Activated T-helper 9 cell treated with anti-CD3 and anti-CD28 coated beads, Interleukin-2, amount 50 U/mL, for 16 hours (primary cell): Measurements from ENCODE around the gene WFS1.
A peak's percentile ranks its signal among the peaks of the same experiment; 100 is the strongest.

Experiments
- DNase-seq: peaks from one replicate; pipeline ENCODE4 v3.0.0-alpha.2; 2020; ENCODE audit warnings: low read depth

WFS1 gene

DNA sequence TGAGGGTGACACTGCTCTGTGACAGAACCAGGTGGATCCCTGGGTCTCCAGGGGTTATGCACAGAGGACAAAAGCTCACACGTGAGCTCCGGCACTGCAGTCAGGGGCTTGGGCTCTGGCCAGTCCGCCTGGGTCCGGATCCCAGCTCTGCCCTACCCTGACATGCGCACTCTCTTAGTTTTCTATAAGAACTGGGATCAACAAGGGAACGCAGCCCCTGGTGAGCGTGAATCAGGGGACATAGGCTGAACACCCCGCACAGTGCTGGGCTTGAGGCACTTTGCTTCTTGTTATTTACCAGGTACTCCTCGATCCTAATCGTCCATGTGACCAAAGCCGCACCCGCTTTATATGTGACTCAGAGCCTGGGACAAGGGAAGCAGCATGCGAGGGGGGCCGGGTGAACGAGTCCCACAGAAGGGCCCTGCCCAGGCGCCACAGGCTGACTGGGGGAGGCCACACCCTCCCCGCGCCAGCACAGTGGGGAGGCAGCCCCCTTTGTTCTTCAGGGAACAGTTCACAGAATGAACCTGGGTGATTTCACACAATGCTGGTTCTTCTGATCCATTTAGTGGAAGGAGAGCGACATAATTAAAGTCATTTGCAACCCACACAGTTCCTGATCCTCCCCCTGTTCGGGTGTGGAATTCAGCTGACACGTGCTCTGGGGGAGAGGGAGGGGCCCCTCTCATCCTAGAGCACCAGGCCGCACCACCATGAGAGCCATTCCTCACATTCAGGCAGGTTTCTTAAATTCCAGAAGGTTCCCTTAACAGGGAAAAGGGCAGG, 55.5 kb downstream of the WFS1 start:
- no peak for DNase-seq

DNA sequence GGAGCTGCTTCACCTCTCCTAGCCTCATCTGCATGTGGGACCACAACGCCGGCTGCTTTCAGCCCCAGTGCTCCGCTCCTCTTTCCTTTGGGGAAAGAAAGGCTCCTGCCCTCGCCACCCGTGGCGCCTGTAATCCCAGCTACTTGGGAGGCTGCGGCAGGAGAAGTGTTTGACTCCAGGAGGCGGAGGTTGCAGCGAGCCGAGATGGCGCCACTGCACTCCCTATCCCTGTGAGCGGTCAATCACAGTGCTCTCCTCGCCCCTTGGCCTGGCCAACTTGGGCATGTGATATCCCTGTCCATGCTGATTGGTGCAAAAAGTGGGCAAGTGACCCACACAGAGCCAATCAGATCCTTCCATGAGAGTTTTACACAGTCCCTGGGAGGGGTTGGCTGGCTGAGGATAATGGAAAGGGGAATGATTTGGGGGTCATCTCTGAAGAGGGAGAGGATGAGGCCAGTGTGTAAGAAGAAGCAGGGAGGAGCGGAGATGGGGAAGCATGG, 56.2 kb downstream of the WFS1 start:
- DNase-seq = no peak

DNA sequence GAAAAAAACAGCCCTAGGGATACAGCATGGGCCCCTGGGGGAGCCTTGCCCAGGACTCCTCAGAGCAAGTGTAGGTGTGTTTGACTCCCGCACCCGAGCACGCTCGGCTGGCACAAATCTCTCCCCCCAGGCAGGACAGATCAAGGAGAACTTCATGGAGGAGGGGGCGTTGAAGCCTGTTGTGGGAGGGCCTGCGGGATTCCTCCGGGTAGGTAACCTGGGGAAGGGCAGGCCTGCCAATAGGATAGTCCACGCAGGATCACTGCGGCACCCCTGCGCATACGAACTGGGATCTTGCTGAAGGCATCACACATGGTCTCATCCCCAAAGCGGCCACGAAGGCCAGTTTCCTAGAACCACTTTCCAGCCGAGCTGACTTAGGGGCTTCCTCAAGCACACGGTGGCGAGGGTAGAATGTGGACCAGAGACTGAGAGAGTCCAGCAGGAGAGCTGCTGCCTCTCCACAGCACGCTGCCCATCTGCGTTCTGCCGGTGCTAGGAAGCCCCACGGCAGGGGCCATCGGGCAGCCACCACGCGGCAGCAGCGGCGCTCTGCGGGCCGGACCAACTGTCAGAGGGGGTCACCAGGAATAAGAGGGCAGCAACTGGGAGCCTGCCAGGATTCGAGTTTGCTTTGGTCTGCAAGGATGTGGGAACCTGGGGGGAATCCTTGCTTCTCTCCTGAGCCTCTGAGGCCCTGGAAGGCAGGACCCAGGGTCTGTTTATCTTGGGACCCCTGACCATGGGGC, 56.8 kb downstream of the WFS1 start:
- no peak for DNase-seq

DNA sequence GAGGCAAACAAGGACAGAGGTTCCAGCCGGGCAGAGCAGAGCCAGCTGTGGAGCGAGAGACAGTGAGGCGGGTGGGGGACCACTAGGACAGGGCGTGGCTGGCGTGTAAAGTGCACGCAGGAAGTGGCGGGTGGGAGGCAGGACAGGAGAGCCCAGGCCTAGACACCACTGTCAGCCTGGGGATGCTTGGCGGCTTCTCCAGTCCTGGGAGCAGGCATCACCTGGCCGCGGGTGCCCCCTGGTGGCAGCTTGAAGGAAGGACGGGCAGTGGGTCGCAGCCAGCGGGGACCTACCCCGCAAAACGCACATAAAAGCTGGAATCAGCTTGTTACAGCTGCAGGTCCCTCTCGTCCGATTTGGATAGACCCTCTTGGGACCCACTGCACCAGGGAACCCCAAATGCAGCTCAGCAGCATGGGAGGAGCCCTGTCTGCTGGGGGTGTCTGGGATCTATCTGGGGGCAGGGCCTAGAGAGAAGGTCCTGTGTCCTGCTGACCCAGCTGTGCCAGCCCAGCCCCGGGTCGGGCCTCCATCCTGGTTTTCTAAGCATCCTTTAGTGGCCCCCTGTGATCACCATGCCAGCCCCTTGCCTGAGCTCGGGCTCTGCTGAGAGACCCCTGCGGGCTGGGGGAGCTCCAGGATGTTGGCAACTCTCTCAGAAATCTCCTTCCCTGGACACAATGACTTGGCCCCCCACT, 57.7 kb downstream of the WFS1 start:
- DNase-seq = peak; percentile 70

DNA sequence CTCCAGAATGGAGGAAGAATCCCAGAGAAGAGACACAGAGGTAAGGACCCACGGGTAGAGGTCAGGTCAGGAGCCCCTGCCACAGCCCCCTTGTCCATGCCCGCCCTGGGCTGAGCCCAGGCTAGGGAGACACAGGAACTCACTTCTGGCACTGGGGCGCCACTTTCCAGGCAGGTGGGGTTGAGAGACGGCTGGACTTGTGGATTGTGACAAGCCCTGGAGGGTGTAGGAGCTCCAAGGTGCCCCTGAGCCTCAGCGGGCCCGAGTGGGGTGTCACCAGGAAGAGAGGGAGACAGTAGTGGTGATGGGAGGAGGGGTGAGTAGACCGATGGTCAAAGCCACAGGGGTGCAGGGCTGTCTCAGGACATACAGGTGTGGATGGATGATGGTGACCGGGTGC, 58.9 kb downstream of the WFS1 start:
- no peak for DNase-seq

- DNase-seq = no peak
Observed at GRCh38 chr4:6329478-6330383, 60.1 kb downstream of the WFS1 start.

DNA sequence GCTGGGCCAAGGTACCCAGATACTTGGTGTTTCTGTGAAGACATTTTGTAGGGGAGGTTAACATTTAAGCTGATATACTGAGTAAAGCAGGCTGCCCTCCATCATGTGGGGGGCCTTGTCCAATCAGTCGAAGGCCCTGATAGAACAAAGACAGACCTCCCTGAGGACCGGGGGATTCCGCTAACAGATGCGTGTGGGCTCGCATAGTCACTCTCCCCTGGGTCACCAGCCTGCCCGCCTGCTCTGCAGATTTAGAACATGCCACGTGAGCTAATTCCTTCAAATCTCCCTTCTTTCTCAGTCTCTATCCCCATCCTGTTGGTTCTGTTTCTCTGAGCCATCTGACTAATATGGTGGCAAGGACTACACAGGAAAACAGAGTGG, 60.7 kb downstream of the WFS1 start:
- DNase-seq = no peak

DNA sequence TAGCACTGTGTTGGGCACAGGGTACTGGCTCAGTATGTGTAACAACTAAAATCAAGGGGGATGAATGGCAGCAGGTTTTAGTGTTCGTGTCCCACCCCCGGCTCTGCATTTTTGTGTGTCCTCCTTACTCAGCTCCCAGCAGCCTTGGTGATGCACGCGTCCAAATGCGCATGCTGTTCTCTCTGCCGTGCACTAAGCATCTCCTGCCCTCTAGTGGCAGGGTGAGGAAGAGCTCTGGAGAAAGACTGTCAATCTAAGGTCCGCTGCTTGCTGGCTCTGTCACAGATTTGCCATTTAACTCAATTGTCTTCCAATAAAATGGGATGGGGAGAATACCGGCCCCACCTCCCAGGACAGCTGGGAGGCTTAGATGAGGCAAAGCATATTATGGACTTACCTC, 61.4 kb downstream of the WFS1 start:
- no peak for DNase-seq

GRCh38 chr4:6331468-6331867, 61.8 kb downstream of the WFS1 start:
- DNase-seq = no peak

GRCh38 chr4:6332042-6332668, 62.5 kb downstream of the WFS1 start:
- no peak for DNase-seq

DNA sequence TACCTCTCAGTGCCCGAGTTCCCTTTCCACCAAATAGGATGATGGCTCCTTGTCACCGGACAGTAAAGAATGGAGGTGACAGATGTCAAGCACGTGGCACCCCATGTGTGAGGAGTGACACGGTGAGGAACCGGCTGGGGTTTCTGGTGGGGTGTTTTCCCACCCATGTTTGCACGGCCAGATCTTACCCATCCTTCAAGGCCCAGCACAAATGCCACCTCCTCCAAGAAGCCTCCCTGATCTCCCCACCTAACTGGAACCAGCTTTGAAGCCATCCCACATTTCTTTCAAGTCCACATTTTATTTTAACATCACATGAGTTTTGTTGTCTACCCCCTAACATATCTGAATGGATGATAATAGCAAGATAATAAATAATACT, 63.0 kb downstream of the WFS1 start:
- DNase-seq = no peak

- no peak for DNase-seq
Observed at GRCh38 chr4:6333301-6334202, 63.9 kb downstream of the WFS1 start.

GRCh38 chr4:6334203-6334887, 64.7 kb downstream of the WFS1 start:
- no peak for DNase-seq

DNA sequence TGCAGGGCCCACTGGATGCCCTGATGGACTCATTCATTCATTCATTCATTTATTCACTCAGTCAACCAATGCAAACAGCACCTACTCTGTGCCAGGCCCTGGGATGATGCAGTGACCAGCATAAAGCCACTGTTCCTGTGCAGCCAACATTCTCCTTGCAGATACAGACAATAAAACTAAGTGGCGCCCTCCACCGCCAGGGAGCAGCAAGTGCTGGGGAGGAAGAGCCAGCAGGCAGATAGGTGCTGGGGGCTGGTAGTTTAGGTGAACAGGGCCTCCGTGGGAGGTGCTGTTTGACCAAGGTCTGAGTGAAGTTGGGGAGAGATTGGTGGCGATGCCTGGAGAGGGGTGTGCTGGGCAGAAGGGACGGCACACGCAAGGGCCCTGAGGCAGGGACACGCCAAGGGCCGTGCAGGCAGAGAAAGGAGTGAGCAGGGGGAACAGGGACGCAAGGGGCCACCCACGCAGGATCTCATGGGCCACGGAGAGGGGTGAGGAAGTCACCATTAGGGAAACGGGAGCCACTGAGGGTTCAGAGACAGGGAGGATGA, 65.5 kb downstream of the WFS1 start:
- DNase-seq = no peak

DNA sequence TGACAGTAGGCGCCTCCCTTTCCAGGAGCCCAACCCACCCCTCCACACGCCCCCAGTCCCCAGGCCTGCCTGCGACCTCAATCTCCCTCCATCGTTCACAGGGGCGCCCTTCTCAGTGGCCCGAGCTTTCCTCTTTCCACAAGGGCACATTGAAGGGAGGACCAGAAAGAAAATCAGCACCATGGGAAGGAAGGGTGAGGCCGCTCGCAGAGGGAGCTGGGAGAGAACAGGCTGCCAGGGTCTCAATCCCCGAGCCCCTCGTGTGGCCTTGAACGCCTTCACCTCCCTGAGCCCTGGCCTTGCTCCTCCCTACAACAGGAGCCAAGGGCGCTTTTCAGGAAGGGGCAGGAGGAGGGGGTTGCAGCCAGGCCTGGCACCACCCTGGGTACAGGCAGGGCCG, 66.5 kb downstream of the WFS1 start:
- DNase-seq = no peak

- no peak for DNase-seq
Observed at GRCh38 chr4:6337331-6337935, 67.8 kb downstream of the WFS1 start.

GRCh38 chr4:6338175-6338950, 68.7 kb downstream of the WFS1 start:
- no peak for DNase-seq
